HL-60/S4 (cell line): ENCODE results near the gene MCHR1.
"Not testable (repeated sequence)": the region's sequence is repeated elsewhere in the genome, so short reads cannot be mapped to it uniquely, and the experiment has no call there.

Experiments used
- in situ Hi-C: fragments of 300-500 bp; cut with MboI; formaldehyde crosslinking; loops from 2 replicates; pipeline ENCODE4 v1.14.3; 2022; ENCODE audit warnings: low sequenced_read_pairs

Gene MCHR1

DNA sequence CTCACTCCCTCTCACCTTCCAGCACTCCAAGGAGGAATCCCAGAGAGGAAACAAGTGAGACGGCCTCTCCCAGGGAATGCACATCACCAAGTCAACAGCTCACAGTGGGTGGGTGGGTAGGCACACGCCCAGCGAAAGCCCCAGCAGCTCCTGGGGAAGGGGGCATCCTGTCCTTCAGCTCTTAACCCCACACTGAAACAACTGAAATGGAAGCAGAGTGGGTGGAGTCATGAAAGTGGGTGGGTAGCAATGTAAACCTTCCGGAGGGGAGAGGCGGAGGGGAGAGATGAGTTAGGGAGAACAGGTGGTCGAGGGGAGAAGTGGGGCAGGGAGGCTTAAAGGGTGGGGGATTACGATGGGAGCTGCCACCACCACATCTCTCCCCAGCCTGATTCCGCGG lies 5.4 kb downstream of the MCHR1 start:
- in situ Hi-C loops = no loop called here

DNA sequence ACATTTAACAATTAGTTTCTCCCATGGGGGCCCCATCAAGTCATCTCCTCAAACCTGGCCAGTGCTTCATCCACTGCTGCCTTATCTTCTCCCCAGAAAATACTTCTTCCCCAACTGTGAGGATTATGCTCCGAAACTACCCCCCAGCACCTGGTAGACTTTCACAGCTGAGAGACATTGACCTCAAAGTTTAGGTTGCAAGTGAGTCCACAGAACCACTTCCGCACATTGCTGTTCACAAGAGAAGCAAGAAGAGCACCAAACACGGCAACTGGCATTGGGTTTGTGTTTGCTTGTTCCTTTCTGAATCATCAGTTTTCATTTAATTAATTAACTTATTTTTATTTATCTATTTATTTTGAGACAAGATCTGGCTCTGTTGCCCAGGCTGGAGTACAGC lies 6.1 kb downstream of the MCHR1 start:
- in situ Hi-C loops = no loop called here

DNA sequence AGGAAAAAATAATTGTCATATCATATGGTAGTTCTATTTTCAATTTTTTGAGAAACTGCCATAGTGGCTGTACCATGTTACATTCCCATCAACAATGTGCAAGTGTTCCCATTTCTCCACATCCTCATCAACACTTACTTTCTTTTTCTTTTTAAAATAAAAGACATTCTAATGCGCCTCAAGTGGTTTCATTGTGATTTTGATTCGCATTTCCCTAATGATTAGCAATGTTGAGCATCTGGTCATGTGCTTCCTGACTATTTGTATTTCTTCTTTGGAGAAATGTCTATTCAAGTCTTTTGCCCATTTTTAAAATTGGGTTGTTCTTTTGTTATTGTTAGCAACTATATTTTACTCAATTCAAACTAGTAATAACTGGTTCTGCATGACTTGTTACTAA lies 8.4 kb downstream of the MCHR1 start:
- in situ Hi-C loops = no loop called here

DNA sequence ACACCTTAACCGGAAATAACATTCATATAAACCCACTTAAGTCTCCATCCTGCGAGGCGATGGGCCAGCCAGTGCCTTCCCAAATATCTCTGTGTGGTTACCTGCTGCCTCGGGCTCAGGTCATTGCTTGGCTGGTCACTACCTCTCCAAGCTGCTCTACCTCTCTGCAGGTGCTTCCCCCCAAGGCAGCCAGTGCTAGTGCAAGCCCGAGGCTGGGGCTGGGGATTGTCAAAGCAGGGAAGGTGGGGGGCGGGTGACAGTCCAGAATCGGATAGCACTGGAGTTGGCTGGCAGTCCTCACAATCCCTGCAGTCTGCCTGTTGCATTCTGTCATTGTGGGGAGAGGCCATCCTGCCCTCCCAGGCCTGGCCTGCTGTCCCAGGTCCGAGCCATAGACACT lies 11.1 kb downstream of the MCHR1 start:
- in situ Hi-C loops = no loop called here

DNA sequence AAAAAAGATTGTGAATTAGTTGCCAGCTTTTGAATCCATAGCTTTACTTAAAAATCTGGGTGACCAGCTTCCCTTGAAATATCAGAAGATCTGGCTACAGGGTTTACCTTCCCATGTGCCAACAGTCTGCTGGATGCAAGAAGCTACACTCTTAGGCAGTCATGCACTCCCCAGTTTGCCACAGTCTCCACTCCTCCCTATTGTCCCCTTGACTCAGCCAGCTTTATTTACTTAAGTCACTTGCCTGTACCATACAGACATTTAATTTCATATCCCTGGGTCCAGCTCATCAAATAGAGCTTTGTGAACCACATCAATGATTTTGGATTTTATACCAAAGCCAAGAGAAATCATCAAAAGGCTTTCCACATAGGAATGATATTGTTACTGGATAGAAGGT lies 12.2 kb downstream of the MCHR1 start:
- in situ Hi-C loops = no loop called here

- in situ Hi-C loops = no loop called here
Measured at GRCh38 chr22:40694411-40694810, 15.1 kb downstream of the MCHR1 start.

DNA sequence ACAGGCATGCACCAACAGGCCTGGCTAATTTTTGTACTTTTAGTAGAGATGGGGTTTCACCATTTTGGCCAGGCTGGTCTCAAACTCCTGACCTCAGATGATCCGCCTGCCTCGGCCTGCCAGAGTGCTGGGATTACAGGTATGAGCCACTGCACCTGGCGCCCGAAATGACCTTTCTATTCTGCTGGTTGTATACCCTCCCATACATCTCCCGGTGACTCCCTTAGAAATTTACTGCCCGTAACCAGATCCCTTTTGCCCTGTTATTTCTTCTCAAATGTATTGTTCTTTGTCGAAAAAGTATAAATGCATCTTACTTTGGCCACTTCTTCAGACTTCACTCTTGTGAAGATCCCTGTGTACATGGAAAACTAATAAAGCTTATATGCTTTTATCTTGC lies 22.0 kb downstream of the MCHR1 start:
- in situ Hi-C loops = no loop called here

- in situ Hi-C loops = no loop called here
Measured at GRCh38 chr22:40703174-40703573, 23.9 kb downstream of the MCHR1 start.

GRCh38 chr22:40703736-40704135 lies 24.5 kb downstream of the MCHR1 start:
- in situ Hi-C loops = no loop called here

DNA sequence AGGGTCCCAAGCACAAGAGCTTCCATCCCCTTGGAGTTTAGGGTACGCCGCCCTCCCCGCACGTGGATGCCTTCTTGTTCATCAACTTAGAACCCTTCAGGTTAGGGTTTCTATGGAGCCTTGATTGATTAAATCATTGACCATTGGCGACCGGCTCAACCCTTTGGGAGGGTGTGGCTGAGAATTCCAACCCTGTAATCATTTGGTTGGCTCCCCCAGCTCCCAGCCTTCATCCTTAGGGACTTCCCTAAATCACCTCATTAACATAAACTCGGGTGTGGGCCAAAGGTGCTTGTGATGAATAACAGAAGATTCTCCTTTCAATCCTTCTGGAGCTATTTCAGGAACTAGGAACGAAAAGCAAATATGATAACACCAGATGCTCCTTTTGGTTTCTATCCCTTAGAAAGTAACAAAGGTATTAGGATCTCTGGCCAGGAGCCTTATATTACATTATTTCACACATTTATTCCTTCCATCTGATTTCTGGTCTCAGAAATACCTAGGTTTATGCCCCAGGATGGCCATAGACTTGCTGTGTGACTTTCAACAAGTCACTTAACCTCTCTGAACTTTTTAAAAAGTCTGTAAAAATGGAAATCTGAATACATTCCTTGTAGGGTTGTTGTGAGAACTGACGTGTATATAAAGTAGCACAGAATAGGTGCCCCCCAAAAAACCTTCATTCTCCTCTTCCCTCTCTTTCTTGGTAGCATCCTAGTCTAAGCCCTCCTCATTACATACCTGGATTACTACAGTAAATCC lies 26.8 kb downstream of the MCHR1 start:
- in situ Hi-C loops = no loop called here

GRCh38 chr22:40707154-40707553 lies 27.9 kb downstream of the MCHR1 start:
- in situ Hi-C loops = no loop called here

- in situ Hi-C loops = no loop called here
Measured at GRCh38 chr22:40708177-40708576, 28.9 kb downstream of the MCHR1 start.

DNA sequence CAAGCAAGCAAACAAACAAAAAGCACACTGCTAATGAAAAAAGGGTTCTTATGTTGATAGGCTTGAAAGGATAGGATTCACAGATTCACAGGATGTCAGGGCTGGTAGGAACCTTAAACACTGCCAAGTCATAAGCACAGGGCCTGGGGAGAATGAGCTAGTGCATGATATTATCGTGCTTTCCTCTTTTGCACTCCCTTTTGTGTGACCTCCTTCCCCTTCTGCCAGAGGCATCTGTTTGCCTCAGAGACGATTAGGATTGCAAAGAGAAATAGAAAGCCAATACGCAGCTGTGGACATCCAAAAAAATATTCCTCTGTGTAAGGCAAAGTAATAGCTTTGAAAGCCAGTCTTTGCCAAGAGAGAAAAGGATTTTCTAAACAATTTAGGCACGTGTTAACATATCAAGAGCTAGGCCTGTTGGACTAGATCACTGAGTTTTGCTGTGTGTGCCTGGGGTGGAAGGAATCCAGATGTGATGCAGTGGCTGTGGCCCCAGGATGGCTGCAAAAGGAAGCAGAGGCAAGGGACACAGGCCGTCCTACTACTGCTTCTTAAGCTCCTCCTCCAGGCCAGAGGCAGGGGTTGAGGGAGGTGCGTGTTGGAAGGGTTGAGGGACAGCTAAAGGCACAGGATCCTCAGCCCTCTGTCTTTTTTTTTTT lies 30.6 kb downstream of the MCHR1 start:
- in situ Hi-C loops = no loop called here

DNA sequence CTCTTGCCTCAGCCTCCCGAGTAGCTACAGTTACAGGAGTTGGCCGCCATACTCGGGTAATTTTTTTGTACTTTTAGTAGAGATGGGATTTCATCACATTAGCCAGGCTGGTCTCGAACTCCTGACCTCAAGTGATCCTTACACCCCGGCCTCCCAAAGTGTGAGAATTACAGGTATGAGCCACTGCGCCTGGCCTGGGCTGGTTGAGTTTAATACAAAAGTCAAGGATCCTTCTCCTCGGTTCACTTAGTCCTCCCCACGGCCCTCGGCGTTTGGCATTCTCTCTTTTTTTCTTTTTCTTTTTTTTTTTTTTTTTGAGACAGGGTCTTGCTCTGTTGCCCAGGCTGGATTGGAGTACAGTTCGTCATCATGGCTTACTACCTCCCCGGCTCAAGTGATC lies 33.0 kb downstream of the MCHR1 start:
- in situ Hi-C loops = no loop called here

- in situ Hi-C loops = no loop called here
Measured at GRCh38 chr22:40714499-40715337, 35.4 kb downstream of the MCHR1 start.

DNA sequence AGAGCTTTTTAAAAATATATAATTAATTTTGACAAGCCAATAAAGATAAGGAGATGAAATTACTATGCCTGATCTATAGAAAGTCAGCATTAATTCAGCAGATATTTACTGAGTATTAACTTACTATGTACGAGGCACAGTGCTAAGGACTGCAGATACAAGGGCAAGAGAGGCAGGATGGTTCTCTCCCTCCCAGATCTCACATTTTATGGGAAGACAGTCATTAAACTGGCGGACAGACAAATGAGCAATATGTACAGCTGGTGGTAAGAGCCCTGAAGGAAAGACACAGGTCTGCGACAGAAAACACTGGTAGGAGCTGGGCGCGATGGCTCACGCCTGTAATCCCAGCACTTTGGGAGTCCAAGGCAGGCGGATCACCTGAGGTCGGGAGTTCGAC lies 36.8 kb downstream of the MCHR1 start:
- in situ Hi-C loops = no loop called here

DNA sequence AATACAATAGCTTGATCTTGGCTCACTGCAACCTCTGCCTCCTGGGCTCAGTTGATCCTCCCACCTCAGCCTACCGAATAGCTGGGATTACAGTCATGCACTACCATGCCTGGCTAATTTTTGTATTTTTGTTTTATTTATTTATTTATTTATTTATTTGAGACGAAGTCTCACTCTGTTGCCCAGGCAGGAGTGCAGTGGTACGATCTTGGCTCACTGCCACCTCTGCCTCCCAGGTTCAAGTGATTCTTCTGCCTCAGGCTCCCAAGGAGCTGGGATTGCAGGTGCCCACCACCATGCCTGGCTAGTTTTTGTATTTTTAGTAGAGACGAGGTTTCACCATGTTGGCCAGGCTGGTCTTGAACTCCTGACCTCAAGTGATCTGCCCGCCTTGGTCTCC lies 38.4 kb downstream of the MCHR1 start:
- in situ Hi-C loops = not testable (repeated sequence)

DNA sequence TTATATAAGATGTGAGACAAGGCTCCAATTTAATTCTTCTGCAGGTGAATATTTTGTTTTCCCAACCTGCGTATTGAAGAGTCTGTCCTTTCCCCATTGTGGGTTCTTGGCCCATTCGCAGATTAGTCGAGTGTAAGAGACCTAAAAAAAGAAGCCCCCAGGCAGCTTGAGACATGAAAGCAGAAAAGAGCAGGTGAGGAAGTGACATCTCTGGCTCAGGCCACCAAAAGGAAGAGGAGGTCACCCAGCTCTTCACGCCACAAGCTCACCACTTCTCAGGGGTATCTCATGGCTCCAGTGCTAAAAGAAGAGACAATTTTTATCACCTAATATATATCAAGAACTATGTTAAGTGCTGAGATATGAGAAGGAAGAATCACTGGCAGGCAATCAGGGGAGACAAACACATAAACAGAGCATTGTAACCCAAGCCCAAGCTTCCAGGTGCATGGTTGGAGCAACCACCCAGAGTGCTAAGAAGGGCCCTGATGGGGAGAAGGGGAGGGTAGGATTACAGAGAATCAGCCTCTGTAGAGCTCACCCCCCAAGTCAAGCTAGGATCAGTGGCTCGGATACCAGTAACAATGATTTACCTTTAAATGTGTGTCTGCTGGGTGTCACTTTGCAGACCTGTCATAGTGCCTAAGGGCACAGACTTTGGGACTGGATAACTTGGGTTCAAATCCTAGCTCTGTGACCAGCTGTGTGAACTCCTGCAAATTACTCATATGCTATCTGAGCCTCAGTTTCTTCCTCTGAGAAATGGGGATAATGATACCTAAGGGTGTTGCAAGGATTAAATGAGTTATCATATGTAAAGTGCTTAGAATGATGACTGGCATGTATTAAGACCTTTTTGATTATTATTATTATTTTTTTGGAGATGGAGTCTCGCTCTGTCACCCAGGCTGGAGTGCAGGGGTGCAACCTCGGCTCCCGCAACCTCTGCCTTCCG lies 39.2 kb downstream of the MCHR1 start:
- in situ Hi-C loops = no loop called here

DNA sequence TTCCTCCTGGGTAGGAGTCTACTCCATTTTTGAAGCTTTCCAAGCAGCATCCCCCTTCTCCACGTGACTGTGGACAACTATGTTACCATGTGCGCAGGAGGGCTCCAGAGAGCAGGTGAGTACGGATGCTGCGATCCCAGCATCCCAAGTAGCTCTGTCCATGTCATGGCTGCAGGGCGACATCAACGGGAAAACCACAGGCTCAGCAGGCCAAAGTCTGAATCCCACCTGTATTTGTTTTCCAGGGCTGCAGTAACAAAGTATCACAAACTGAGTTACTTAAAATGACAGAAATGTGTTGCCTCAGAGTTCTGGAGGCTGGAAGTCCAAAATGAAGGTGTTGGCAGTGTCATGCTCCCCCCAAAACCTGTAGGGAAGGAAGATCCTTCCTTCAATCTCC lies 40.3 kb downstream of the MCHR1 start:
- in situ Hi-C loops = no loop called here

DNA sequence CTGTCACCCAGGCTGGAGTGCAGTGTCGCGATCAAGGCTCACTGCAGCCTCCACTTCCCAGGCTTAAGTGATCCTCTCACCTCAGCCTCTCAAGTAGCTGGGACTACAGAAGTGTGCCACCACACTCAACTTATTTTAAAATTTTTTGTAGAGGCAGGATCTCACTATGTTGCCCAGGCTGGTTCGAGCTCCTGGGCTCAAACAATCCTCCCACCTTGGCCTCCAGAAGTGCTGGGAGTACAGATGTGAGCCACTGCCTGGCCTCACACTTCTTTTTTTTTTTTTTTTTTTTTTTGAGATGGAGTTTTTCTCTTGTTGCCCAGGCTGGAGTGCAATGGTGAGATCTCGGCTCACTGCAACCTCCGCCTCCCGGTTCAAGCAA lies 40.9 kb downstream of the MCHR1 start:
- in situ Hi-C loops = not testable (repeated sequence)
